ENCODE data around the gene MMP25.
A peak's percentile ranks its signal among the peaks of the same experiment; 100 is the strongest.

MMP25 gene

GRCh38 chr16:3045758-3046640 lies at the start of gene MMP25:
Gene MMP25 (plus strand): TSS chr16:3046561. CDS start chr16:3046918, 357 bp downstream.
- DNase-seq (ENCODE audit: low spot score) (peak; percentile 65), FAIRE-seq (no peak)

GRCh38 chr16:2999929-3000328 lies 46.4 kb upstream of the MMP25 start:
- DNase-seq (ENCODE audit: low spot score): no peak
- no peak for FAIRE-seq

- no peak for FAIRE-seq
- no peak for DNase-seq (ENCODE audit: low spot score)
Measured at GRCh38 chr16:3000540-3000939, 45.8 kb upstream of the MMP25 start.

GRCh38 chr16:3001316-3001715 lies 45.0 kb upstream of the MMP25 start:
- FAIRE-seq (no peak), DNase-seq (ENCODE audit: low spot score) (no peak)

- FAIRE-seq (peak; percentile 97), DNase-seq (ENCODE audit: low spot score) (peak; percentile 99)
Measured at GRCh38 chr16:3003582-3004270, 42.6 kb upstream of the MMP25 start.

DNA sequence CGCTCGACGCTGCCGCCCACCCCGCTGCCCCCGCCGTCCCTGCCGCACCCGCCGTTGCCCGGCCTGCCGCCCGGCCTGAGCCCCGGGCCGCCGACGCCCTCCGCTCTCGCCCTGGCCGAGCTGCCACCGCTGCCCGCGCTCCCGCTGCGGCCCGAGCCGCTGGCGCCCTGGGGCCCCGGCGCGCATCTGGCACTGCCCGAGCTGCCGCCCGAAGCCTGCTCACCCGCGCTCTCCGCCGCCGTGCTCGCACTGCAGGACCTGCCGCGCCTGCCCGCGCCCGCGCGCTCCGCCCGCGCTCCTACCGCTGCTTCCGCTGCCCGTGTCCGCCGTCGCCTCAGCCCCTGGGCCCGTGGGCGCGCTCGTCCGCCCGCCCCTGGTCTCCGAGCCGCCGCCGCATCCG lies 42.0 kb upstream of the MMP25 start:
- DNase-seq (ENCODE audit: low spot score) (no peak), FAIRE-seq (no peak)

DNA sequence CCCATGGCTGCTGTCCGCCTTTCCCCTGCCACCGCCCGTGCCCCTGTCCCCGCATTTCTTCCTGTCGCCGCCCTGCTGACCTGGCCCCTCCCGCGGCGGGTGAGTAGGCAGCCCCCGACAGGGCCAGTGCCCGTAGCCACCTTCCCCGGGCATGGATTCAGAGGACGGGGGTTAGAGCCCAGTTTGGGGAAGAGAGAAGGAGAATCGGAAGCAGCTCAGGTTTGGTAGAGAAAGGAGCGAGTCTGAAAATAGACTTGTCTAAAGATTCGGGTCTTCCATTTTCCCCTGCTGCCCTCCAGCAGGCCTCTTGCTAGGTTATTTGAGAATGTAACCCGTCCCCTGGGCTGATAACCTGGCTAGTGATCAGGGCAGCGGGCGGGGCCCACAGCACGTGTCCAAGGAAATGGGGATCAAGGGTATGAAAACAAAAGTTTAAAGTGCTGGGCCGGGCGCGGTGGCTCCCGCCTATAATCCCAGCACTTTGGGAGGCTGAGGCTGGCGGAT lies 41.5 kb upstream of the MMP25 start:
- DNase-seq (ENCODE audit: low spot score) (no peak), FAIRE-seq (no peak)

DNA sequence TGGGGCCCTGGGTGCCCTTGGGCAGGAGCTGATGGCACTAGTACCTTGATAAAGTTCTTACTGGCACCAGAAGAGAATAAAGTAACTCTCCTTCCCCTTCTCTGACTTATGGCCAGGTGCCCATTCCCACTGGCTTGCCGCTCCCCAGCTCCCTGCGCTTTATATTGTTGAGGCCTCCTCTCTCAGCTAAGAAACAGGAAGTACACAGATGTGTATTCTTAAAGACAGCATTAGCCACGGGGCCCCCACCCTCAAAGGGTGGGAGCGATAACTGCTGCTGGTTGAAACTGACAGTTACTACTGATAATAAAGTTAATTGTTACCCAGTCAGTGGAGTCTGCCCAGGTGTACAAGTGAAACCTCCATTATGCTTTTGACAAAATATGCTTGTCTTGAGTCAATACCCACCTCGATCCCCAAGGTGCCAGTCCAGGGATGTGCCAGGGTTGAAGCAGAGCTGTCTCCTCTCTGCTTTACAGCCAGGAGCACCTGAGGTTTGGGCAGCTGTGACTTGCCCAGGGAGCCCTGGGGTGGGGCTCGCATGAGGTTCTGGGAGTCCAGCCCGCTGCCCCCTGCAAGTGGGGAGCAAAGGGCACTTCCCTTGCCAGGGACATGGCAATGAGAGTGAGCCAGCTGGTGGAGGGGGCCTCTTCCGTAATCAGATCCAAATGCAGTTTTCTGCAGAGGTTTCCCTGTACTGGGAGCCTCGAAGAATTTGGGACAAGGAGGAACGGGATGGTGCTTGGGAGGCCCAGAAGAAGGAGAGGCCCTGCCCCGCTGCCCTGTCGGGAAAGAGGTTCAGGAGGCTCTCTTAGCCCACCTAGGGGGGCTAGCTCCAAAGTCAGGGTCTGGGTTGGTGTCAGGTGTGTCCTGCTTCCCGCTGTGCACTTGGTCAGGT lies 39.1 kb upstream of the MMP25 start:
- DNase-seq (ENCODE audit: low spot score): no peak
- no peak for FAIRE-seq

DNA sequence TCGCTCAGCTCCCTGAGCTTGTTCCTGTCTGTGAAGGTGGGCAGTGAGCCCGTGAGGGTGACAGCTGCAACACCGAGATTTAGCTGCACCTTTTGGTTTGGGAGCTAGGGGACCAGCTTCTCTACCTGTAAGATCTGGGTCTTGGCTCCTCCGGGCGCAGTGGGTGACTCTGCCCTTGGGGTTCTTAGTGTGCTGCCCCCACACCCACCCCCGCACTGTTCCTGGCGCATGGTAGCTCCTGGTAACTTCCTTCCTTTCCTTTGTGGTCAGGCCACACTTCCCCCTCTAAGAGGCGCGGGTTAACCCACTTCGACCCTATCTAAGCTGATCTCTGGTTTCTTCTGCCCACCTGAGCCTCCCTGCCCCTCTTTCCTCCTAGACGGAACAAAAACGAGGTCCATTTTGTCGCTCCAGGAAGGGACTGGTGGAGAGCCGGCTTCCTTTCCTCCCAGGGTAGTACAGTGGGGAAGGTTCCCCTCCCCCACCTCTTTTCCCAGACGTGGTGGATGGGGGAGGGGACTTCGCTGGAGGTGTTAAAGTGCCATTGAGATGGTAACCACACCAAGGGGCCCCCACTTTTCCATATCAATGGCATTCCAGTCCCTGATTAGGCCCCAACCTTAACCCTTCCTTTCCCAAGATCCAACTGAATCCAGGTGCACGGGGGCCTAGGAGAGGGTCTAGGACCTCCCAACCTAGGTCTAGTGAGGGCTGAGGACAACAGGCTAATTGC lies 38.2 kb upstream of the MMP25 start:
- no peak for DNase-seq (ENCODE audit: low spot score)
- FAIRE-seq: no peak

- no peak for DNase-seq (ENCODE audit: low spot score)
- FAIRE-seq: no peak
Measured at GRCh38 chr16:3008690-3009037, 37.7 kb upstream of the MMP25 start.

- no peak for DNase-seq (ENCODE audit: low spot score)
- FAIRE-seq: no peak
Measured at GRCh38 chr16:3009568-3010390, 36.6 kb upstream of the MMP25 start.

- FAIRE-seq (no peak), DNase-seq (ENCODE audit: low spot score) (no peak)
Measured at GRCh38 chr16:3010510-3010909, 35.9 kb upstream of the MMP25 start.

GRCh38 chr16:3012246-3012645 lies 34.1 kb upstream of the MMP25 start:
- no peak for DNase-seq (ENCODE audit: low spot score)
- FAIRE-seq: no peak

GRCh38 chr16:3012828-3013420 lies 33.4 kb upstream of the MMP25 start, which contains the start of gene CLDN9:
Gene CLDN9 (plus strand): TSS chr16:3012923. CDS start chr16:3013363, 440 bp downstream.
- DNase-seq (ENCODE audit: low spot score) (no peak), FAIRE-seq (no peak)

GRCh38 chr16:3013491-3013951 lies 32.8 kb upstream of the MMP25 start:
- FAIRE-seq: no peak
- DNase-seq (ENCODE audit: low spot score): no peak

DNA sequence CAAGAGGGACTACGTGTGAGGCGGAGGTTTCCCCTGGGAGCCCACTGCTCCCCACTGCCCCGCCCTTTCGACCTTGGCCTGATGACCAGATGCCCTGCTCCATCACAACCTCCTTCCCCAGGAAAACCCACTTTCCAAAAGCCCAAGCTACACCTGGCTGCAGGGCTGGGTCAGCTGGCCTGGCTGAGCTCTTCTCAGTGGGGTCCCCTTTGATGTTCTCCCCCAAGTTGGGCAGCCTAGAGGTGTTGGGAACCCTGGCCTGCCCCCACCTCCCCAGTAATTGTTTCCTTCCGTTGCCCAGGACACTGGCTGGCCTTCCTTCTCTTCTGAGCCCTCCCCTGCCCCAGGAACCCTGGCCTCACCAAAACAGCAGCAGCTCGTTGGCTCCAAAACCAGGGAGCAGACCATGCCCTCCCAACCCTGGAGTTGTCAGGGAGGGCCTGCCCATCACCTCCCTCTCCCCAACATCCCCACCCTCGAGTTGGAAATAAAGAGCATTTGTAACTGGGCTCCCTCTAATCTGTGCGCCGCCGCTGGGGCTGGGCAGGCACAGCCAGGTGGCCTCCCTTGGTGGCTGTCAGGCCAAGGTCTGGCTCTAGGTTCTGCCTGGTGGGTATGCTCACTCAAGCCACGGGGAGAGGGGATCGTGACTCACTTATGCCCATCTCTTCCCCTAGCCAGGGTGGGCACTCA lies 32.2 kb upstream of the MMP25 start:
- DNase-seq (ENCODE audit: low spot score) (no peak), FAIRE-seq (no peak)

- FAIRE-seq (no peak), DNase-seq (ENCODE audit: low spot score) (no peak)
Measured at GRCh38 chr16:3014971-3015370, 31.4 kb upstream of the MMP25 start.

DNA sequence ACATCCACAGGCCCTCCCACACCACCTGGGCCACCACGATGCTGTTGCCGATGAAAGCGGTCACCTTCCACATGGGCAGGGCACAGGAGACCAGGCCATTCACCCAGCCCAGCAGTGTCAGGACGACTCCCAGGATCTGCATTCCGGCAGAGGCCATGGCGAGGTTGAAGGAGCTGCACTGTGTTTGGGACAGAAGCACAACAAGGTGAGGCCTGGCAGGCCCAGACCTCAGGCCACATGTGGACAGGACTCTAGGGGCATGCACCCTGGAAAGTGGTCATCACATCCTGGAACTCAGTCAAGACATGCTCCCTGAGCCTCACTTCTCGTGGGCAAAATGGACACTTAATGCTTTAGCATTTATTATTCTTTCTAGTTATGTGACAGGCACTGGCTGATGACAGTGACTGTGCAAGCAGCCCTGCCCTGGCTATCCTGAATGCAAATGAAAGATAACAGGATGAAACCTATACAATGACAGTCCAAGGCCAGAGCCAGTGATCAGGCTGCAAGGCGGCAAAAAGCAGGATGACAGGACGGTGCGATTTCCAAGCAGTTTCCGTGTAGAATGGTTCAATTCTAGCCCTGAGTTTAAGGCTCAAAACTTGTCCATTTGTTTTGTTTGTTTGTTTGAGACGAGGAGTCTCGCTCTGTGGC lies 30.4 kb upstream of the MMP25 start:
- FAIRE-seq (no peak), DNase-seq (ENCODE audit: low spot score) (no peak)
